ENCODE data around the gene CLMP.
A peak's percentile ranks its signal among the peaks of the same experiment; 100 is the strongest.

Gene CLMP

DNA sequence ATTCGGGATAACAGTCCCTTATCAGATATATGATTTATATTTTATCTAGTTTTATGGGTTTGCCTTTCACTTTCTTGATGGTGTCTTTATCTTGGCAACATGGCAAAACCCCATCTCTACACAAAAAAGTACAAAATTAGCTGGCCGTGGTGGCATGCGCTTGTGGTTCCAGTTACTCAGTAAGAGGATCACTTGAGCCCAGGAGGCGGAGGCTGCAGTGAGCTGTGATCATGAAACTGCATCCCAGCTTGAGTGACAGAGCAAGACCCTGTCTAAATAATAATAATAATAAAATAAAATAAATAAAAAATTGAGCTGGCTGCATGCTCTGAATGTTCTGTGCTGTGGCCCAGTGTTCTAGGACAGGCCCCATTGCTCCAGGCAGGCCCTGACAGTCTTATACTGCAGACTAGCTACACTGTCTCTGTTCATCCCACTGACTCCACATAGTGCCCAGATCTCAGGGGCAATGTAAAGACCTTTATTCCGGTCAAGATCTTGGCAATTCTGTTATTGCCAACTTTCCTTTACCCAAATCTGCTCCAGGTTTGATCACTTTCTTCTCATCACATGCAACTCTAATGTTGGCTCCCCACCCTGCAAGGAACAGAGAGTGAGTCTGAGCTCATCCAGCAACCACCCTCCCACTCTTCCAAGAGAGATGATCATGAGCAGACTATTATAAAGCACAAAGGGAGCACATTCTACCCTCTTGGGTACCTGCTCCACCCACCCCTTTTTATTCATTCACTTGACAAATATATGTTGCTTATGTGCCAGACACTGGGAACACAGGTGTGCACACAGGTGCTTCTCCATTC, 141.9 kb downstream of the CLMP start:
- H3K4me3 ChIP-seq (ENCODE audit: low read length) = no peak overlapping the region
- no peak for DNase-seq (ENCODE audit: low read depth)
- TF ChIP-seq, protein P1, sequence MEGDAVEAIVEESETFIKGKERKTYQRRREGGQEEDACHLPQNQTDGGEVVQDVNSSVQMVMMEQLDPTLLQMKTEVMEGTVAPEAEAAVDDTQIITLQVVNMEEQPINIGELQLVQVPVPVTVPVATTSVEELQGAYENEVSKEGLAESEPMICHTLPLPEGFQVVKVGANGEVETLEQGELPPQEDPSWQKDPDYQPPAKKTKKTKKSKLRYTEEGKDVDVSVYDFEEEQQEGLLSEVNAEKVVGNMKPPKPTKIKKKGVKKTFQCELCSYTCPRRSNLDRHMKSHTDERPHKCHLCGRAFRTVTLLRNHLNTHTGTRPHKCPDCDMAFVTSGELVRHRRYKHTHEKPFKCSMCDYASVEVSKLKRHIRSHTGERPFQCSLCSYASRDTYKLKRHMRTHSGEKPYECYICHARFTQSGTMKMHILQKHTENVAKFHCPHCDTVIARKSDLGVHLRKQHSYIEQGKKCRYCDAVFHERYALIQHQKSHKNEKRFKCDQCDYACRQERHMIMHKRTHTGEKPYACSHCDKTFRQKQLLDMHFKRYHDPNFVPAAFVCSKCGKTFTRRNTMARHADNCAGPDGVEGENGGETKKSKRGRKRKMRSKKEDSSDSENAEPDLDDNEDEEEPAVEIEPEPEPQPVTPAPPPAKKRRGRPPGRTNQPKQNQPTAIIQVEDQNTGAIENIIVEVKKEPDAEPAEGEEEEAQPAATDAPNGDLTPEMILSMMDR (IDR thresholded peaks at IDR 0.05; ENCODE audit: insufficient read depth, low read depth, low read length, missing control alignments) = no peak

DNA sequence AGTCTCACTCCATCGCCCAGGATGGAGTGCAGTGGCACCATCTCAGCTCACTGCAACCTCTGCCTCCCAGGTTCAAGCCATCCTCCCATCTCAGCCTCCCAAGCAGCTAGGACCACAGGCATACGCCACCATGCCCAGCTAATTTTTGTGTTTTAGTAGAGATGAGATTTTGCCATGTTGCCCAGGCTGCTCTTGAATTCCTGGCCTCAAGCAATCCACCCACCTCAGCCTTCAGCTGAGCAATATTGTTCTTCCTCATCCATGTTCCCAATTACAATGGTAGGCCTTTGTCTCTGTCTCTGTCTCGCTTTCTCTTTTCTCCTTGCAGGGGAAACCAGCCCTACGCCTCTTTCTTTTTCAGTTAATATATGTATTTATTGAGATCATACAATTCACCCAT, 143.4 kb downstream of the CLMP start:
- DNase-seq (ENCODE audit: low read depth) = no peak
- H3K4me3 ChIP-seq (ENCODE audit: low read length) = no peak overlapping the region
- TF ChIP-seq, protein P1 (IDR thresholded peaks at IDR 0.05; ENCODE audit: insufficient read depth, low read depth, low read length, missing control alignments) = no peak

DNA sequence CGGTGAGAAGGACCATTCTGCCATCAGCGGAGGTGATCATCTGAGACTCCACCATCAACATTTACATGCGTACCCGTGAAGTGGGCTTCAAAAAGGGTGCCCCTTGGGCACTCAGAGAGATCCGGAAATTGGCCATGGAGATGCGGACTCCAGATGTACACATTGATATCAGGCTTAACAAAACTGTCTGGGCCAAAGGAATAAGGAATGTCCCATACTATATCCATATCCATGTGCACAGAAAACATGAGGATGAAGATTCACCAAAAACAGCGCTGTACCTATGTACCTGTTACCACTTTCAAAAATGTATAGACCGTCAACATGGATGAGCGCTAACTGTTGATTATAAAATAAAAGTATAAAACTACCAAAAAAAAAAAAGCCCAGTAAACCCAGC, 143.9 kb downstream of the CLMP start:
- no peak overlapping the region for H3K4me3 ChIP-seq (ENCODE audit: low read length)
- TF ChIP-seq, protein P1 (IDR thresholded peaks at IDR 0.05; ENCODE audit: insufficient read depth, low read depth, low read length, missing control alignments) = no peak
- no peak for DNase-seq (ENCODE audit: low read depth)

DNA sequence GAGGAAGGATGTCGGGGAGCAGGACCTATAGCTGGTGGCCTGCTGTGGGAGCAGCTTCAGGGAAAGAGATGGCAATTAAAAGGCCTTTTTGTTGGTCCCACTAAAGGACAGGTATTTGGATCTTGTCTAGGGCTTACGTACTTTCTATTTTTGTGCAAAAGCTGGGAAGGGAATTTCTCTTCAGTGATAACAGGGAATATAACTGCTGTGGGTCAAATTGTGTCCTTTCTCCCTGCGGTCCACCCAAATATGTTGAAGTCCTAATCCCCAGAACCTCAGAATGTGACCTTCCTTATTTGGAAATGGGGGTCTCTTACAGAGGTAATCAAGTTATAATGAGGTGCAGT, 147.1 kb downstream of the CLMP start:
- TF ChIP-seq, protein P1 (IDR thresholded peaks at IDR 0.05; ENCODE audit: insufficient read depth, low read depth, low read length, missing control alignments) = no peak
- H3K4me3 ChIP-seq (ENCODE audit: low read length) = no peak overlapping the region
- no peak for DNase-seq (ENCODE audit: low read depth)

DNA sequence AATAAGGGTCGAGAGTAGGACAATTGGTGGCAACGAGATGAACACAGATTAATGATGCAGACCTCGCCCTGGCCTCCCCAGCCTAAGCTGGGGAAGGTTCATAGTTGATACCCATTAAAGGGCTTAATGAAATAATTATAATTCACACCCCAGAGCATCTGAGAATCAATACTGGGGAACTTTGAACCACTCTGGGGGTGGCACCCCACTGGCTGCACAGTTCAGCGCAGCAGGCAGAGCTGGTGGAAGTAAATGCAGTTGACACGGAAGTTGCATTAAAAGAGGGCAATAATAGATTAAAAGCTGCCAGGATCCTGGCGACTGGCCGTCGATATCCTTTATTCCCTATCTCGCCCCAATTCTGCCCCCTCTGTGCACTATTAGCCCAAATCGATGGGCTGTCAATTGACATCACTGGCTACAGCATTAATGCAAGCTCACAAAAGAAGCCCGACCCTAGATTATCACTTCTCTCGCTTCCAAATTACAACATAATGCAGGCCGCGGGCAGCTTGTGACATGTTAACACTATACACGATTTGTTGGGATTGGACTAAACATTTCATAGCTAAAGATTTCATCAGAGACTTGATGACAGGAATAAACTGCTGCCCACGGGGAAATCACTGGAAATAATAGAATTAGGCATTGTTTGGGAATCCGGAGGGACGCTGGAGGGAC, 147.6 kb downstream of the CLMP start:
- DNase-seq (ENCODE audit: low read depth) = peak; percentile 79
- no peak overlapping the region for H3K4me3 ChIP-seq (ENCODE audit: low read length)

DNA sequence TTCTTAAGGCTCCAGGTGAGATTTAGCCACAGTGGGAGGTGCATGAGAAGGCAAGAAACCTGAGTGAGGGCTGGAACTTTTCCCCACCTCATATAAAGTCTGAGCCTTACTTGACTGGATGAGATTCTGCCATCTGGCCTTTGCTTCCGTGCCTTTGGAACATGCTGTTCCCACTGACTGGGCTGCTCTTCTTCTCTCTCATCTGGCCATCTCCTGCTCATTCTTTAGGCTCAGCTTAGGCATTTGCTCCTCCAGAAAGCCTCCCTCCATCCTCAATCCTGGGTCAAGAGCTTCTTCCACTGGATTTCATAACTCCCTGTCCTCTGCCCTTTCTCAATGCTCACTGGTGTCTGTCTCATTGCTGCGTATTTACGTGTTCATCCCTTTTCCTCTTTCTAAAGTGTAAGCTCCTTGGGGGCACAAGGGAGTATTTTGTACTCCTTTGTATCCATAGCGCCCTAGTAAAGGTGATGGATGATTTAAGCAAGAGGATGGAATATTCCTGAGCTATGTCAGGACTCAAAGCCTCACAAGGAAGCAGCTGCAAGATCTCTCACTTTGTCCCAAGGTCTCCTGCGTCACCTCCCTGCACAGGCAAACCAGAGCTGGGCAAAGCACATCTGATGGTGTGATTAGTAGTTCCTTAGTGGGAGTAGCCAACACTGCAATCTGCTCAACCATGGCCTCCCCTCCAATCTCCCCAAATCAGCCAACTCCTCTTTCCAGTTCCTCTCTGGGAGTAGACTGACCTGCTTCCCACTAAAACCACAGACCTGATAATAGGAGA, 148.4 kb downstream of the CLMP start:
- no peak for DNase-seq (ENCODE audit: low read depth)
- TF ChIP-seq, protein P1 (IDR thresholded peaks at IDR 0.05; ENCODE audit: insufficient read depth, low read depth, low read length, missing control alignments) = no peak
- H3K4me3 ChIP-seq (ENCODE audit: low read length) = no peak overlapping the region

More for the DNA sequence above, 147.6 kb downstream of the CLMP start:
- TF ChIP-seq, protein P1 (IDR thresholded peaks at IDR 0.05; ENCODE audit: insufficient read depth, low read depth, low read length, missing control alignments) = no peak

All from epithelial cell of esophagus (primary cell).